NCI-H1694 (cell line): ENCODE results near the gene FBXO42.
"Not testable (repeated sequence)": the region's sequence is repeated elsewhere in the genome, so short reads cannot be mapped to it uniquely, and the experiment has no call there.

ENCODE experiments used
- DNase-seq: peaks from one replicate; lab custom pipeline; 2025; lab: John Stamatoyannopoulos, UW

Gene FBXO42

DNA sequence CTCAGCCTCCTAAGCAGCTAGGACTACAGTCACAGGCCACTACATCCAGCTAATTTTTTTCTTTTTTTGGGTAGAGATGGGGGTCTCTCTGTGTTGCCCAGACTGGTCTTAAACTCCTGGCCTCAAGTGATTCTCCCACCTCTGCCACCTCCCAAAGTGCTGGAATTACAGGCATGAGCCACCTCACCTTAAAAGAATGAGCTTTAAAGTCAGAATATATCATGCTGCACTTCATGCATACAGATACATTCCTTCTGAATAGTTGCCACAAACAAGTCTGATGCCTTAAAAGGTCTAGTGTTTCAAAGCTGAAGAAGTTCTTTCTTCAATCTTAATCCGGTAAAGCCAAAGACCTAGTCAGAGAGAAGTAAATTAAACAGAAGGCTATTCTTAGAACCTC, 91.5 kb downstream of the FBXO42 start:
- no peak for DNase-seq

DNA sequence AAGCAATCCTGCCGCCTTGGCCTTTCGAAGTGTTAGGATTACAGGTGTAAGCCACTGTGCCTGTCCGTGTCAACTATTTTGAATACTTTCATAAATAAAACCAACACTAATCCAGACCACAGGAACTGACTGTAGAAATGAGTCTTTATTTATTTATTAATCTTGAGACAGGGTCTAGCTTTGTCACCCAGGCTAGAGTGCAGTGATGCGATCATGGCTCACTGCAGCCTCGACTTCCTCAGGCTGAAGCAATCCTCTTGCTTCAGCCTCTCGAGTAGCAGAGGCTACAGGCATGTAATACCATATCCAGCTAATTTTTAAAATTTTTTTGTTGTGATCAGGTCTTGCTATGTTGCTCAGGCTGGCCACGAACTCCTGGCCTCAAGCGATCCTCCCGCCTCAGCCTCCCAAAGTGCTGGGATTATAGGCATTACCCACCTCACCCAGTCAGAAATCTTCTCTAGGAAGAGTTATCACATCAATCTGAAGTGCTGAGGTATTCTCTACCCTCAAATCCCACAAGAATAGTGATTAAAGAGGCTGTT, 93.6 kb downstream of the FBXO42 start:
- no peak for DNase-seq

GRCh38 chr1:16257968-16258367, 94.3 kb downstream of the FBXO42 start:
- no peak for DNase-seq

GRCh38 chr1:16257556-16257955, 94.7 kb downstream of the FBXO42 start:
- not testable (repeated sequence) for DNase-seq

- no peak for DNase-seq
Measured at GRCh38 chr1:16256478-16256877, 95.8 kb downstream of the FBXO42 start.

- DNase-seq: no peak
Measured at GRCh38 chr1:16254263-16254928, 97.9 kb downstream of the FBXO42 start.

DNA sequence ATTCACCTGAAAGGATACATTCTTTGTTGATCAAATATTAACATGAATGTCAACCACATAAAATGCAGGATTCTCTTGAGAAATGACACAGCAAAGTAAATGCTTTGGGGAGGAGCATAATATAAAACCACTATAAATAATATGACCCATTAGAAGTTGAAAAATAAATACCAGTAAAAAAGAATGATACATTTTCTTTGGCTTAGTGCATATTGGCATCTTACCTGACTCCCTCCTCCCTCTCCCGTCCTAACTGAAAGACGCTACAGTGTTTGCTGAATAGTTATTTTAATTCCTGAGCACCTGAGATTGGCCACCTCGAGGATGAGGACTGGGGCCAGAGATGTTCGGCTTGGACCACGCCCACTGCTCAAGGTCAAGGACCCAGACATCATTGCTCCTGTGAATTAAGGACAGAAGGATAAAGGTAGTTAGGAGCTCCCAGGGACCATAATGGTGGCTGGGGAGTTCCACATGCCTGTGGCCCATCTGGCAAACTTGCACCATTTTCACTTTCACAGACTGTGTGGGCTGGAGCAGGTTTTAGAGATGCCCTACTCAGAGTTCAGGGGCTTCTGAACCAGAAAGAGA, 98.9 kb downstream of the FBXO42 start:
- no peak for DNase-seq

DNA sequence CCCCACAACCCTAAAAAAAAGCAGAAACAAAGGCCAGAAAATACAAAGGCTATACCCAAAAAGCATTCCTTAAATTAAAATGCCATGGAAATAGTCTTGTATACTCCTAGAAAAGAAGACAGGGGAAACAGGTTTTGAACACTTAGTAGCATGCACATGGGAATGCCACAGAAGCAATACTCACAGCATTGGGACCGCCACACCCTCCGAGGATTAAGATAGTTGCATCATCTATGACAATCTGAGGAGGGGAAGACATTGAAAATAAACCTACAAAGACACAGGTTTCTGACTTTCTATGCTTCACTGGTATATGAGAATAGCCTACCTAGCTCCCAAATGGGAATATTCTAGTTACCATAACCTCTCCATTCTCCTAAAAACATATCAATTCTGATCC, 99.4 kb downstream of the FBXO42 start:
- no peak for DNase-seq

GRCh38 chr1:16251381-16251780, 100.9 kb downstream of the FBXO42 start:
- DNase-seq: no peak

DNA sequence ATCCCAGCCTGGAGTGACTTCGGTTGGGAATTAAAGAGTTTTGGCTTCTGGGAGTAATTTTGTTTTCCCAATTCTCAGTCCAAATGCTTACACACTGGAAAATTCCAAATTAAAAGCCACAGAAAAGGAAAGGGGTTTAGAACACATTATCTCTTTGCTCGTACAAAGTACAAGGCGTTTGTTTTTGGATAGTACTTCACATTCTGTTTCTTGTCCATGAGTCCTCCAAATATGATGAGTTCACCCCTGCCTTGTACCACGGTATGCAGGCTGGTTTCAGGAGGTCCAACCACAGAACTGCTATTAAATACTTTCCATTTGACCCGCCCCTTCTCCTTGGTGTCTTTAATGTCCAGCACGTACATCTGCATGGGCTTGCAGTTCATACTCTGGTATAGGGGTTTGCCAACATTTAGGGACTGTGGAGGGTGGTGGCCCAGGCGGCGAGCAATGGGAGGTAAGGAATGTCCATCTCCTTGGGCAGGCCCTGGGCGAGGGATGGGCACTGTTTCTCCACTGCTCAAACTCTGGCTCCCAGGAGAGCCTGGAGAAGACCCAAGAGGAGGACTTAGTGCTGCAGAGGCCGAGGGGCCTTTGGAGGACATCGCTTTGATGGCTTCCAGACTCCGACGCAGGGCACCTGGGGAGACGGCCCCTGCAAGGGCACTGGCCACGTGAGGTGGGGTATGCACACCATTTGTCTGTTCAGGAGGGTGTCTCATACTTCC, 101.6 kb downstream of the FBXO42 start:
- DNase-seq: no peak

GRCh38 chr1:16249596-16250241, 102.6 kb downstream of the FBXO42 start:
- no peak for DNase-seq

- DNase-seq: peak; percentile 54
Measured at GRCh38 chr1:16248603-16249516, 103.4 kb downstream of the FBXO42 start.

DNA sequence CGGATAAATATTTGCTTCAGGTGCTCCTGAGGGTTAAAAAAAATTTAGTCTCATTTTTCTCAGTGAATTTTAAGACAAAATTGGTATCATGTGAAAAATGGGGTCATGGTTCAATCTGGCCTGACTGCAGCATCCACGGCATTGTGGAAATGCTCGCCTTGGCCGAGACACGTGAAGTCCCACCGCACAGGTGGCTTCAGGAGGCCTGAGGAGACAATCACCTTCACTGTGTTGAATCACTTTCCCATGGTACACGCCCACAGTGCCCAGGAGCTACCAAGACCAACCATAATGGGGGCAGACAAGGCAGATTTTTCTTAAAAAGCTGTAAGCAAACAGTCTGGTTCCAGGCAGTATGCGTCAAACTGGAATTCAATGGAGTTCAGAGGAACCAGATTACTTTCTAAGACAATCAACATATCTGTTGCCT, 104.3 kb downstream of the FBXO42 start:
- DNase-seq: no peak

GRCh38 chr1:16247441-16247840, 104.8 kb downstream of the FBXO42 start:
- no peak for DNase-seq

DNA sequence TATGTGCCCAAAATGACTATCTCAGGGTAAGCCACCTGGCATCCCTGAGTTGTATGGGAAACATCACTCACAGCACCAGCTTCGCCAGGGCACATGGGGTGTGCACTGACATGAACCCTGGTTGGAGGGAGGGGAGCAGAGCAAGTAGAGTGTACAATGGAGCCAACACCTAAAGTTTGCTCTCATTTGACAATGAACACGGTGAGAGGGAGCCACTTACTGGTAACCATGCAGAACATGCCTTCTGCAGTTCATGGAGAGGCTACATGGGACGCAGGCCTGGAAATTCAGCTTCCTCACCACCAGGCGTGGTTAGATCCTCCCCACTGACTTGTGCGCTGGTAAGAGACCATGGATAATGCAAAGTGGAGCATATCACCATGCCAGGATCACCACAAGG, 105.3 kb downstream of the FBXO42 start:
- DNase-seq: no peak

GRCh38 chr1:16246239-16246638, 106.0 kb downstream of the FBXO42 start:
- not testable (repeated sequence) for DNase-seq

- no peak for DNase-seq
Measured at GRCh38 chr1:16245476-16246196, 106.6 kb downstream of the FBXO42 start.

- no peak for DNase-seq
Measured at GRCh38 chr1:16244650-16245285, 107.5 kb downstream of the FBXO42 start.

- DNase-seq: peak; percentile 75
Measured at GRCh38 chr1:16243936-16244649, 108.2 kb downstream of the FBXO42 start.

- no peak for DNase-seq
Measured at GRCh38 chr1:16243215-16243610, 109.1 kb downstream of the FBXO42 start.
